ENCODE measurements around the gene LCN12. TPM values are rescaled to one million over a fixed set of nuclear protein-coding genes. Genes with fewer than 3 reads are reported as not detected.

Gene LCN12
- total RNA-seq, 1 experiment from 2014 or later, result 2.1 TPM

GRCh38 chr9:136910197-136910900, 41.7 kb upstream of the LCN12 start:
- Histone ChIP-seq H3K9me3 (ENCODE audit: control insufficient read depth, low read depth, low read length) (no peaks in the 10 kb centered on the region), H3K79me1 (ENCODE audit: insufficient read depth, low read depth, low read length, poor library complexity, severe bottlenecking) (peaks cover 3% of the 10 kb centered on the region), H2BK120ac (ENCODE audit: low read depth, low read length, poor library complexity, severe bottlenecking) (no peak overlapping the region), H4K91ac (ENCODE audit: insufficient read length, low read depth, low read length) (no peak overlapping the region), H4K8ac (replicated peaks; ENCODE audit: insufficient read length, low read depth, low read length) (no peak overlapping the region), H2BK15ac (ENCODE audit: low read depth, low read length) (no peak overlapping the region), H3K4ac (ENCODE audit: low read depth, low read length) (no peak overlapping the region), H4K20me1 (ENCODE audit: control insufficient read depth, insufficient read depth, insufficient read length) (no peaks in the 10 kb centered on the region), H2AK5ac (ENCODE audit: insufficient read length, low read length) (no peak overlapping the region), H2BK12ac (ENCODE audit: insufficient read length, low read depth, low read length) (no peak overlapping the region), H2AFZ (ENCODE audit: low read length) (no peak overlapping the region), H3K56ac (ENCODE audit: insufficient read length, low read depth, low read length) (no peak overlapping the region), H3K4me2 (ENCODE audit: insufficient read depth, insufficient read length, low read length) (no peak overlapping the region), H3T11ph (ENCODE audit: low read length) (no peak overlapping the region), H3K18ac (ENCODE audit: insufficient read length, low read depth, low read length) (no peak overlapping the region), H2BK20ac (ENCODE audit: low read depth, low read length, poor library complexity, severe bottlenecking) (no peak overlapping the region), H3K27me3 (ENCODE audit: insufficient read depth, low read length) (no peaks in the 10 kb centered on the region), H3K4me1 (ENCODE audit: insufficient read depth, low read length) (no peaks in the 10 kb centered on the region), H3K27ac (ENCODE audit: insufficient read length, low read depth, low read length) (no peak overlapping the region), H3K14ac (ENCODE audit: insufficient read depth, low read length) (no peak overlapping the region), H3K9ac (ENCODE audit: extremely low read depth, insufficient read length, low read length) (no peak overlapping the region), H4K5ac (ENCODE audit: insufficient read length, low read depth, low read length) (no peak overlapping the region), H3K23me2 (ENCODE audit: insufficient read length, low read depth, low read length, poor library complexity, severe bottlenecking) (no peaks in the 10 kb centered on the region), H3K79me2 (ENCODE audit: insufficient read depth, low read length) (no peaks in the 10 kb centered on the region), H3K23ac (ENCODE audit: insufficient read length, low read depth, low read length) (no peak overlapping the region), H2BK5ac (ENCODE audit: insufficient read length, low read length) (no peak overlapping the region)
- H3K4me1 Mint-ChIP-seq, result no peaks in the 10 kb centered on the region
- H3K36me3 Mint-ChIP-seq (ENCODE audit: insufficient read depth in 1 of 3, low read depth in 3 of 3), result peaks cover 14 to 69% (median 53%) of the 10 kb centered on the region in 3 experiments; a peak in 6 of 7 replicates
- no peak for DNase-seq
- no peak overlapping the region for H3K4me3 Mint-ChIP-seq
- peak overlapping the region in 1 of 3 experiments; percentile 23; a peak in 1 of 7 replicates for H3K27ac Mint-ChIP-seq
- TF ChIP-seq, protein P1, sequence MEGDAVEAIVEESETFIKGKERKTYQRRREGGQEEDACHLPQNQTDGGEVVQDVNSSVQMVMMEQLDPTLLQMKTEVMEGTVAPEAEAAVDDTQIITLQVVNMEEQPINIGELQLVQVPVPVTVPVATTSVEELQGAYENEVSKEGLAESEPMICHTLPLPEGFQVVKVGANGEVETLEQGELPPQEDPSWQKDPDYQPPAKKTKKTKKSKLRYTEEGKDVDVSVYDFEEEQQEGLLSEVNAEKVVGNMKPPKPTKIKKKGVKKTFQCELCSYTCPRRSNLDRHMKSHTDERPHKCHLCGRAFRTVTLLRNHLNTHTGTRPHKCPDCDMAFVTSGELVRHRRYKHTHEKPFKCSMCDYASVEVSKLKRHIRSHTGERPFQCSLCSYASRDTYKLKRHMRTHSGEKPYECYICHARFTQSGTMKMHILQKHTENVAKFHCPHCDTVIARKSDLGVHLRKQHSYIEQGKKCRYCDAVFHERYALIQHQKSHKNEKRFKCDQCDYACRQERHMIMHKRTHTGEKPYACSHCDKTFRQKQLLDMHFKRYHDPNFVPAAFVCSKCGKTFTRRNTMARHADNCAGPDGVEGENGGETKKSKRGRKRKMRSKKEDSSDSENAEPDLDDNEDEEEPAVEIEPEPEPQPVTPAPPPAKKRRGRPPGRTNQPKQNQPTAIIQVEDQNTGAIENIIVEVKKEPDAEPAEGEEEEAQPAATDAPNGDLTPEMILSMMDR (conservative IDR thresholded peaks at IDR 0.05), result no peak
- no peaks in the 10 kb centered on the region for H3K9me3 Mint-ChIP-seq
- no CpG with 5 or more reads among the region's 12 CpGs for WGBS (ENCODE audit: extremely low coverage, insufficient read length, low lambda C conversion rate)
- H3K27me3 Mint-ChIP-seq (ENCODE audit: low read depth), result no peaks in the 10 kb centered on the region
